Transverse colon (tissue), 4 donors: Measurements from ENCODE around the gene TTF2.

ENCODE experiments used
- CTCF ChIP-seq, 5 experiments: fragments of 200-600 bp in 3 of 5; fragments of 450-650 bp in 2 of 5; sonication (generic) in 3 of 5; IDR thresholded peaks; 1 replicate in 2 of 5; 2 replicates in 3 of 5; pipeline ENCODE4 v1.5.1; 2016 to 2017; ENCODE audit warnings: antibody characterized with exemption in 5 of 5, inconsistent platforms in 3 of 5, mild to moderate bottlenecking in 2 of 5, moderate library complexity in 1 of 5
- EP300 ChIP-seq: sonication (generic); formaldehyde crosslinking; IDR thresholded peaks from one replicate; pipeline ENCODE4 v1.6.1; 2017; ENCODE audit warnings: antibody characterized with exemption, low read depth
- POLR2AphosphoS5 ChIP-seq, 3 donors: sonication (generic); formaldehyde crosslinking; IDR thresholded peaks; one replicate each; pipeline ENCODE4 v1.6.1; 2016; ENCODE audit warnings: antibody characterized with exemption in 3 of 3

- TF ChIP-seq CTCF (IDR thresholded peaks at IDR 0.05) (no peak), POLR2AphosphoS5 (IDR thresholded peaks at IDR 0.05) (no peak), EP300 (no peak)
Observed at GRCh38 chr1:117150316-117150715, 90.2 kb downstream of the TTF2 start.
